GM06990 (cell line): Measurements from ENCODE around the gene PLXNA4.

ENCODE experiments used
- DNase-seq: peaks from one replicate; pipeline ENCODE4 v3.0.0-alpha.2; 2011; ENCODE audit not compliant: insufficient read length; ENCODE audit errors: extremely low read depth
- H3K27me3 ChIP-seq: replicated peaks from 2 replicates; pipeline ENCODE4 v1.6.0; 2011; ENCODE audit warnings: low read length; ENCODE audit not compliant: control insufficient read depth, insufficient read depth
- H3K36me3 ChIP-seq: 2 replicates; pipeline ENCODE4 v1.5.1; 2011; ENCODE audit warnings: low read length; ENCODE audit not compliant: control insufficient read depth, insufficient read depth
- H3K4me3 ChIP-seq: replicated peaks from 2 replicates; pipeline ENCODE4 v1.5.1; 2011; ENCODE audit warnings: low read depth, mild to moderate bottlenecking, control low read depth, low read length
- CTCF ChIP-seq: IDR thresholded peaks from 2 replicates; pipeline ENCODE4 v1.5.1; 2011; ENCODE audit warnings: low read length, control low read depth, mild to moderate bottlenecking, inconsistent platforms; ENCODE audit not compliant: insufficient read depth, poor library complexity, severe bottlenecking

The PLXNA4 gene

DNA sequence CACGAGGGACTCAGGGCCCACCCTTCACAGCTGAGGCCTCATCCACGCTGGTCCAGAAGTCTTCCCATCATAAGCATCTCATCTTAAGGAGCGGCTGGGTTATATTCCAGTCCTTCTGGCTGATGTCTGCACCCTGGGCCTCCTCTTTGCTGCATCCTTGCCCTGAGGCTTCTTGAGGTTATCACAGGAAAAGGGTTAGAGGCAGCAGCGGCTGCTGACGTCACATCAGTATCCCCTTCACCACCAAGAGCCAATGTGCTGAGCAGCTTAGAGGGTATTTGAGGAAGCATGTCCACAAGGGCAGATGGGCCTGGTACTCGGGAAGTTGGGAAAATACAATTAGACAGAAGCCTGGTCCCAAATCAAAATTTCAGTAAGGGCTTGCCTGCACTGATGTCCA lies 125.1 kb downstream of the PLXNA4 start:
- no peak for TF ChIP-seq CTCF
- Histone ChIP-seq H3K4me3 (no peak overlapping the region), H3K27me3 (no peaks in the 10 kb centered on the region; the same call in 1 of the 2 replicates), H3K36me3 (no peaks in the 10 kb centered on the region)
- DNase-seq = no peak

DNA sequence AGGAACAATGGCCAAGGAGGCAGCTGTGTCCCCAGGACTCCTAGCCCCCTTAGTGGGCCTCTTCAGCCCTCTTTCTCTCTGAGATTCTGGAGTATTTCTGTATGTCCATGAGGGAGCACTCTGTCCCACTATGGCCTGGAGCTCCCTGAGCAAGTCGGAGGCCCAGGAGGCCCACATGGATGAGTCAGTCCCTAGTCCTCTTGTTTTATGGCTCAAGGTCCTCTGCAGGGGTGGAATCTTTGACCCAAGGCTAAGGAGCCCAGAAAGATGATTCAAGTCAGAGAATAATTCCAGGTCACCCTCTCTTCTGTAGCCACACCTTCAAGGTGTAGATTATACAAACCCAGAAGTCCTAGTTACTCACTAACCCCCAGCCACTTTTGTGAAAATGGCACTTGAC lies 125.6 kb downstream of the PLXNA4 start:
- DNase-seq = no peak
- no peaks in the 10 kb centered on the region for H3K36me3 ChIP-seq
- TF ChIP-seq CTCF = no peak
- no peaks in the 10 kb centered on the region; the same call in 1 of the 2 replicates for H3K27me3 ChIP-seq
- no peak overlapping the region for H3K4me3 ChIP-seq

DNA sequence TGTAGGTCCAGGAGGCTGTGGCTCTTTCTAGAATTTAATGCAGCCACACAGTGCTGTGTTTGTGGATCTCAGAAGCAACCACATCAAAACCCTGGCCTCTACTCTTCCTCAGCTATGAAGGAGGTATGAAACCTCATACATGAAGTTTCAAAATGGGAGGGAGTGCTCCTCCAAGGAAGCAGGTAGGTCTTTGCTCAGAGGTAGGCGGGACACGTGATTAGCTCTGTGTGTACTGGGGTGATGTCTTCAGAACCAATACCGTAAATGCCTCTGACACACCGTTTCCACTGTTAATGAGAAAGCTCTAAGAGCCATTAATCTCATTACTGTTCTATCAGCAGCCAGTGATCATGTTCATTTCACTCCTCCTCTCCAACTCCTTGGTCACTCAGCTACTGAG lies 126.1 kb downstream of the PLXNA4 start:
- Histone ChIP-seq H3K4me3 (no peak overlapping the region), H3K36me3 (no peaks in the 10 kb centered on the region), H3K27me3 (no peaks in the 10 kb centered on the region; the same call in 1 of the 2 replicates)
- no peak for TF ChIP-seq CTCF
- no peak for DNase-seq

DNA sequence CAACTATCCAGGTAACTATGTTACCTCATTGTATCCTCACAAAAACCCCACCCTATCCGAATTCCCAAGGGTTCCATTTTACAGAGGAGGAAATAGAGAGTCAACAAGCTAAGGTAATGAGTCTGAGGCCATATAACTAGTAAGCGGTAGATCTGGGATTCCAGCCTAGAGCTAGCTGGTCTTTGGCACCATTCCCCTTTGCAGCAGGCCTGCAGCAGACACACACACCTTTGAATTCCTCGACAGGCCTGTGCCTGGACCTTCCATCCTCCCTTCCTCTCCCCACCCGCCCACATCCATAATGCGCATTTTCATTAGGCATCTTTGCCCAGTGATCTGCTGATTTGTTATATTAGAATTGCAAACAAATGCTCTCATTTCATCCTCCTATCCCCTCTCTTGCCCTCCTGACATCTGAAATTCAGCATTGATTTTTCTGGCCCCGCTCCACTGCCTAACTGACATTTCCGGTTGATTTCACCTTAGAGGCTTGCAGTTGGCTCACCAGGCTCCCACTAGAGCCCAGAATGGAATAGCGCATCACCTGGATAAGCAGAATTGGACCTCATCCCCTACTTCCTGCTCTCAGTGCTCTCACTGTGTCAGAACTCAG lies 129.5 kb downstream of the PLXNA4 start:
- no peak for DNase-seq
- Histone ChIP-seq H3K27me3 (no peaks in the 10 kb centered on the region; the same call in none of the 2 replicates), H3K4me3 (no peak overlapping the region), H3K36me3 (no peaks in the 10 kb centered on the region)
- no peak for TF ChIP-seq CTCF

- H3K36me3 ChIP-seq = no peaks in the 10 kb centered on the region
- H3K4me3 ChIP-seq = no peak overlapping the region
- DNase-seq = no peak
- TF ChIP-seq CTCF = no peak
- H3K27me3 ChIP-seq = no peaks in the 10 kb centered on the region; the same call in none of the 2 replicates
Measured at GRCh38 chr7:132446260-132446659, 130.0 kb downstream of the PLXNA4 start.

DNA sequence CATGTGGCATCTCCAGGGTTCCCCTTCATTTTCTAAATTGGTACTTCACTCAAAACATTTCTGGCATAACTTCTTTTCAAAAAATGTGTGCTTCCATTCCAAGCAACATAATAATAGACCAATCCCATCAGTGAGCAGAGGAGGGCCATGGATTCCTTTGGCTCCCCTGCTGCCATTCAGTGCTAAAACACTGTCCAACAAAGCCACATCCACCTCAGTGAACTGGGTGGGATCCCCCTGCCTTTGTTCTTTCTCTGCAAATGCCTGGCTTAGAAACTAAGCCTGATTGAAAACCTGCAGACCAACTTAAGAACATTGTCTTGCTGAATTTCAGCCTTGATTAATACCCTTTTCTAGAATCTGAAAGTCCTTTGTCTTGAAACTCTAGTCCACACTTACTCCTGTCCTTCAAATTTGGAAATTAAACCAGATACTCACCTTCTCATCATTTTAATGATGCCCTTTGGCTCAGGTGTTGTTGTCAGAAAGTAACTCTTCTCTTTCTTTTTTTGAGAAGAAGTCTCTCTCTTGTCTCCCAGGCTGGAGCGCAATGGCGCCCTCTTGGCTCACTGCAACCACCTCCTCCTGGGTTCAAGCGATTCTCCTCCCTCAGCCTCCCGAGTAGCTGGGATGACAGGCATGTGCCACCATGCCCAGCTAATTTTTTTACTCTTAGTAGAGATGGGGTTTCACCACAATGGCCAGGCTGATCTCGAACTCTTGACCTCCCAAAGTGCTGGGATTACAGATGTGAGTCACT lies 132.3 kb downstream of the PLXNA4 start:
- TF ChIP-seq CTCF = no peak
- Histone ChIP-seq H3K4me3 (no peak overlapping the region), H3K36me3 (no peaks in the 10 kb centered on the region), H3K27me3 (no peaks in the 10 kb centered on the region; the same call in none of the 2 replicates)
- DNase-seq = no peak
